NCI-H1694 treated with DMSO at 0.1 percent for 48 hours (cell line): ENCODE measurements around the gene ZNF354C.
"Not testable (repeated sequence)": the region's sequence is repeated elsewhere in the genome, so short reads cannot be mapped to it uniquely, and the experiment has no call there.

Experiments used
- DNase-seq: peaks from one replicate; lab custom pipeline; 2025; lab: John Stamatoyannopoulos, UW

Gene ZNF354C

DNA sequence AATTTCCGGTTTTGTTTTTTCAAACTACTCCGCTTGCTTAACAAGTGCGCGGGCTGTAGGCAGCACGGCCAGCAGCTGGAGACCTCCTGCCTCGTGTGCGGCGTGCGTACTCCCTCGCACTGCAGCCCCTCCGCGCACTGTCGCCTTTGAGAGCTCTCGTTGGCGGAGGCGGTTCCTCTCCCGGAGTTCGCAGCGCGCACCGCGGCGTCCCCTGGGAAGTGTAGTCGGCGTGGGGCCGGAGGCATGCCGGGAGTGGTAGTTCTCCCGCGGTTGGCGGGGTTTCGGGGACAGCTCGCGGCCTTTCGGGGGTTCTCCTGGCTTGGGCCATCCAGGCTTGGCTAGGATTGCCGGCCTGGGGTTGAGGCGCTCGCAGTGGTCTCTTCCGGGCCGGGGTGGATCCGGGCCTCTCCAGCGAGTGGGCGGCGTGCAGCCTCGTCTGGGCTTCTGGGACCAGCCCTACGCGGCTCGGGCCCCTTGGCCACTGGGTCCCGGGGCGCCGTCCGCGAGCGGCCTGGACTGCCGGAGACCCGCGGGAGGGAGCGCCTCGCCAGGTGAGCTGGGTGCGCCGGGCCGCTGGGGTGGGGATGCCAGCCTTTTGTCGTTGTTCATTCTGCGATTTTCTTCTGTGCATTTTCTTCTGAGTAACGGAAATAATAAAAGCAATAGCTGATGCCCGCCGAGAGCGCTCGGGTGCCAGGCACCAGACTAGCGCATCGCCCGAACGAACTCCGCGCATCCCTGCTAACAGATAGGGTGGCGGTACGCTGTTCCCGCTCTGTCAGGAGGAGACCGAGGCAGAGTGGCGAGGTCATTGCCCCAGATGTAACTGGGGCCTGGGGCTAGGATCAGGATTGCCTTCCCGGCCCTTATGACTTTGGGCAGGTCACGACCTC is at the start of gene ZNF354C:
TSS of gene ZNF354C (plus strand) at position 258 of the 893 bp plus-strand sequence. CDS start 1,696 bp downstream, outside the sequence.
- DNase-seq, result no peak

DNA sequence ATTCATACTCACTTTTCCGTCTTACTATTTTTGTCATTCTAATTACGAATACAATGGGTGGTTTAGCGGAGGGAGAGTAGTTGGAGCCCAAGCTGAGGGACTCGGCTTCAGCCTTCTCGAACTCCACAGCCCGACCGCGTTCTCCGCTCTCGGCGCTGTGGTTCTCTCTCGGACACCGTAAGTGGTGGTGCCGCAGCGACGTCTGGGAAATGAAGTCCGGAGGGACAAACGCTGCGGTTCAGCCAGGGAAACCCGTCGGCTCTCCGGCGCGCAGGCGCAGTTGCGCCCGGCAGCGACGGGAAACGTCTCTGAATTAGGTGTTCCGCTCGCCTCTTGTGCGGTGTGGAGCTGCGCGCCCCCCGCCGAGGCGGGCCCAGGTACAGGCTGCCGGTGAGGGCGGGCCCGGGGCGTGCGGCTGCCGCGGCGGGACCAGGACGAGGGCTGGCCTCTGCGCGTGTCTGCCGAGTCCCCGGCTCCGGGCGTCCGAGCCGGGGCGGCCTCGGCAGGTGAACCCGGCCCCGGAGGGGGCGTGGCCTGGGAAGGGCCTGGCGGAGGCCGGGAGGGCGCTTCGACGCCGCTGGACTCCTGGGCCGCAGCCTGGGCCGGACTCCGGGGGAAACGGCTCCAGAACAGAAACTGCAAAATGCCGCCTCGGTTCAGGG is 36.5 kb upstream of the ZNF354C start, which contains the start of gene ZNF879:
TSS of gene ZNF879 (plus strand) at position 277 of the 662 bp plus-strand sequence. CDS start 1,201 bp downstream, outside the sequence.
- peak; percentile 63 for DNase-seq

GRCh38 chr5:179033004-179033580 is 27.1 kb upstream of the ZNF354C start:
- DNase-seq, result no peak

DNA sequence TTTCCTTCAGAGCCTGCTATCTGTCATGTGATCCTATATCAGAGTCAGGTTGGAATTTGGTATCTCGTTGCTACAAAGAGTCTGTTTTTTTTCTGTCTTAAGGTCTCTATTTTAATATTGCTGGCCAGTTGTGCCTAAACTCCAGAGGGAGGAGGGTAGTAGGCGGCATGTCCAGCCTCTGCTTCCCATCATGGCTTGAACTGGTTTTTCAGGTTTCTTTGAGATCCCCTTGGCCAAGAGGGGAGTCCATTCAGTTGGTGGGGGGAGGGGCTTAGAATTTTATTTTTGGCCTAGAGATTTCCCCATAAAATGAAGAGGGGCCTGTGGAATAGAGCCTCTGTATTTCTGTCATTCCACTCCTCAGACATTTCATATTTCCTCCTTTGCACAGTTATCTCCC is 15.4 kb upstream of the ZNF354C start:
- DNase-seq, result no peak

GRCh38 chr5:179051784-179052183 is 8.4 kb upstream of the ZNF354C start:
- DNase-seq, result no peak

DNA sequence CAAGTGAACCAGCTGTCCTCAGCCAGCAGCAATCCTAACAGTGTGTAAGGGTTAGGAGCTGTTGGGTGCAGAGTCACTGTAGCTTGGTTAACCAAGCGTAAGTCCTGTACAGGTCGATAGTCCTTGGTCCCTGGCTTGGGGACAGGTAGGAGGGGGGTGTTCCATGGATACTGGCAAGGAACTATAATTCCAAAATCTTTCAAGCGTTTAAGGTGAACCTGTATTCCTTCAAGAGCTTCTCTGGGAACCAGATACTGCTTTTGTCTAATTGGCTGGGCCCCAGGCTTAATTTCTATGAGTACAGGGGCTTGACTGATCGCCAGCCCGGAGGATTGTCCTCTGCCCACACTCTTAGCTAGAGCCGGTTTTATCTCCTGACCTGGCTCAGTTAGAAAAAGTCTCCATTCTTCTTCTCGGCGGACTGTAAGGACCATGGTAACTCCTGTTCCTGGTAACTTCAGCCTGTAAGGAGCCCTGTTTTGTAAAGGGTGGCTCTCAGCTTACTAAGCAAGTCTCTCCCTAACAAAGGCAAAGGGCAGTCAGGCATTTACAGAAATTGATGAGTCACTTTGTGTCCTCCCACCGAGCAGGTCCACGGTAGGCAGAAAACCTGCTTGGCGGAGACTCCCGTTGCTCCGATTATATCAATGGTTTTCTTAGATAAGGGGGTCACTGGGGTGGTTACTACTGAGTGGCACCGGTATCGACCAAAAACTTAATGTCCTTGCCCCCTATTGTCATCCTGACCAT is 6.0 kb upstream of the ZNF354C start:
- no peak for DNase-seq

DNA sequence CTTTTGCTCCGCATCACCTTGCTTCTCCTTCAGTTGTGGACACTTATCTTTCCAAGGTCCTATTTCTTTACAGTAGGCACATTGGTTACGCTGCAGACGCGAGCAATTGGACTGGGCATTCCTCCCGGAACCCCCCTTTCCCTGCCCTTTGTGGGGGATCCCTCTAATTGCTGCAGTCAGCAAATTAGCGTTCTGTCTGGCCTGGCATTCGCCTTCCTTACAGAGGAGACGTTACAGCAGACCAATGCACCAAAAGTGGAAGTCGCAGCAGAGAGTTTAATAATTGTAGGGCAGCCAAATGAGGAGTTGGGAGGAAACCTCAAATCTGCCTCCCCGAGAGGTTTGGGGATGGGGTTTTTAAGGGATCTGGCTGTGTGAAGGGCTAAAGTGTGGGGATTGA is 5.3 kb upstream of the ZNF354C start:
- DNase-seq, result no peak

DNA sequence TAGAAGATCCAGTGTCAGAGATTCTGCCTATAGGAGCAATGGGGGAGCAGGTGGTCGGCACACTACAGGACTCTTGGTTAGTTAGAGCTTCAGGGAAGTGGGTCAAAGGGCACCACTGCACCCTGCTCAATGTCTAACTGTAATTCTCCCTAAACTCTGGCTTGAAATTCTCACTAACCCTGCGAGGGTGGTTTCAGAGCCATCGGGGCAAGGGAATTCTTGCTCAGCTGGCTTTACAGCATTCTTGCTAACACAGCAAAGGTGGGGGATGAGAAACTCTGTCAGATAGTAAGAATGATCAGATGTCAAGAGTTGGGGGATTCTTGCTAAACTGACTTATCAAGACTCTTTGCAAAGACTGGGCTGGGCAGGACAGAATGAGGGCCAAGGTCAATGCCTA is 4.7 kb upstream of the ZNF354C start:
- no peak for DNase-seq

- DNase-seq, result no peak
Measured at GRCh38 chr5:179055841-179056240, 4.3 kb upstream of the ZNF354C start.

DNA sequence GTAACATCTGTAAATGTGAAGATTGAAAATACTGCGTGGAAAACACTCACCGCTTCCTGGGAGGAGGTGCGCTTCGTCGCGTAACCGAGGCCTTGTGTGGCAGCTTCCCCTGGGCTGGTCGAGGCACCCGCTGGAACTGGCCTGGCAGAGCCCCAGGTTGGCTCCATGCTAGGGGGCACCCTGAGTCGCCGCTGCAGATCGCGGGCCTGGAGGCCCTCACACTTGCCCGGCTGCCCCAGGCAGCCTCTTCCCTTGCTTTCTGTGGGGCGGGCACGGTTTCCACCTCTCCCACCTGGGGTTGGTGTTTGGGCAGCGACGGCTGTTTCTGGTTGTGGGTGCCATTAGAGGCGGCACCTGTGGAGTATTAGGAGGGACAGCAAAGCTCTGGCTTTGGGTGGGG is 852 bp downstream of the ZNF354C start:
- DNase-seq, result no peak

DNA sequence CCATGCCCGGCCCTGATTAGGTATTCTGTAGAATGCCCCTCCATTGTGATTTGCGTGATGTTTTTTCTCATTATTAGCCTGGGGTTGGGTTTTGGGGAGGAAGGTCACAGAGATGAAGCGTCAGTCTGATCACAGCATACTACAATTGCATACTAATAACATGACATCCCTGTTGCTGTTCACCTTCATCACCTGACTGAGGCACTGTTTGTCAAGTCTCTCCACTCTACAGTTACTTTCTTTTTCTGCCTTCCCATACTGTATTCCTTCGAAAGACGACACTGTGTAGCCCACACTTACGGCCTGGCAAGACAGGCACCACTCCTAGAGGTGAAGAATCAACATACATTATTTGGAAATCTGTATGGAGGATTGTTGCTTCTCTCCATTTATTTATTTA is 5.5 kb downstream of the ZNF354C start:
- no peak for DNase-seq

DNA sequence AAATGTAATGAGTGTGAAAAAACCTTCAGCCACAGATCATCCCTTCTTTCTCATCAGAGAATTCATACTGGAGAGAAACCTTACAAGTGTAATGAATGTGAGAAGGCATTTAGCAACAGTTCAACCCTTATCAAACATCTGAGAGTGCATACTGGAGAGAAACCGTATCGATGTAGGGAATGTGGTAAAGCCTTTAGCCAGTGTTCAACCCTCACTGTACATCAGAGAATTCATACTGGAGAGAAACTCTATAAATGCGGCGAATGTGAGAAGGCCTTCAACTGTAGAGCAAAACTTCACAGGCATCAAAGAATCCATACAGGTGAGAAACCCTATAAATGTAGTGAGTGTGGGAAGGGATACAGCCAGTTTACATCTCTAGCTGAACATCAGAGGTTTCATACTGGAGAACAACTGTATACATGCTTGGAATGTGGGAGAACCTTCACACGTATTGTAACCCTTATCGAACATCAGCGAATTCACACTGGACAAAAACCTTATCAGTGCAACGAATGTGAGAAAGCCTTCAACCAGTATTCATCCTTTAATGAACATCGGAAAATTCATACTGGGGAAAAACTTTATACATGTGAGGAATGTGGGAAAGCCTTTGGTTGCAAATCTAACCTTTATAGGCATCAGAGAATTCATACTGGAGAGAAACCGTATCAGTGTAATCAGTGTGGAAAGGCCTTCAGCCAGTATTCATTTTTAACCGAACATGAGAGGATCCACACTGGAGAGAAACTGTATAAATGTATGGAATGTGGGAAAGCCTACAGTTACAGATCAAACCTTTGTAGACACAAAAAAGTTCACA is 19.2 kb downstream of the ZNF354C start:
- DNase-seq, result no peak

DNA sequence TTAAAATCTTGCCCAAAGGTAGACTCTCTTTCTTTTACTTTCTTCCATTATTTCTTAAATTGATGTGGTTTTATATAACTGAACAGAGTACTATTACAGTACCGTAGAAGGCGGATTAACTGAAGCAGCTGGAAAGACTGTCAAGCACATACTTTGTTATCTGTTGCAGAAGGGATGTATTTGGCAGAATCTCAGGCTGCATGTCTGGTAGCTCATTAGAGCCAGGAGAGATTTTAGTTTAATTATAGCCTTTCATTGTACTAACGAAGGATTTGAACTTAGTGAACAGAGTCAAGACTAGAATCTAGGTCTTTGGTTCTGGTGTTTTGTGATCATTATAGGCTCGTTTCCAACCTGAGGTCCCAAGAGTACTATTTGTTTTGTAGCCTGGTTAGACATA is 20.6 kb downstream of the ZNF354C start:
- DNase-seq, result no peak

GRCh38 chr5:179089502-179089901 is 29.3 kb downstream of the ZNF354C start:
- no peak for DNase-seq

GRCh38 chr5:179101282-179101681 is 41.1 kb downstream of the ZNF354C start:
- not testable (repeated sequence) for DNase-seq

GRCh38 chr5:179110528-179110927 is 50.4 kb downstream of the ZNF354C start:
- no peak for DNase-seq

GRCh38 chr5:179111267-179112207 is 51.4 kb downstream of the ZNF354C start:
- no peak for DNase-seq

GRCh38 chr5:179112469-179113142 is 52.4 kb downstream of the ZNF354C start:
- DNase-seq, result no peak

GRCh38 chr5:179113143-179113530 is 53.0 kb downstream of the ZNF354C start:
- no peak for DNase-seq
